Thoracic aorta (tissue), 2 donors: Measurements from ENCODE around the gene DDI2. TPM values are rescaled to one million over a fixed set of nuclear protein-coding genes. Genes with fewer than 3 reads are reported as not detected.

ENCODE experiments used
- ATAC-seq: fragments of 150-250 bp; one replicate; pipeline ENCODE4 v1.8.0; 2017; ENCODE audit warnings: low read depth; ENCODE audit not compliant: insufficient number of reproducible peaks, low FRiP score
- DNase-seq: peaks from one replicate; pipeline ENCODE4 v3.0.0-alpha.2; 2020; ENCODE audit warnings: low spot score
- H3K27ac ChIP-seq, 2 donors: fragments of 200-600 bp; sonication (generic); 1 replicate in 1 of 2; 2 replicates in 1 of 2; pipeline ENCODE4 v1.5.1; 2016; ENCODE audit warnings: mild to moderate bottlenecking in 2 of 2, moderate library complexity in 2 of 2
- H3K27me3 ChIP-seq: fragments of 200-600 bp; sonication (generic); replicated peaks from 2 replicates; pipeline ENCODE4 v1.6.0; 2016; ENCODE audit warnings: mild to moderate bottlenecking; ENCODE audit not compliant: insufficient read depth
- H3K36me3 ChIP-seq: fragments of 200-600 bp; sonication (generic); one replicate; pipeline ENCODE4 v1.5.1; 2016
- H3K4me1 ChIP-seq, 2 donors: fragments of 200-600 bp; sonication (generic); 1 replicate in 1 of 2; 2 replicates in 1 of 2; pipeline versions ENCODE4 v1.5.1 to v1.6.0; 2016; ENCODE audit warnings: low read depth in 2 of 2, mild to moderate bottlenecking in 1 of 2; ENCODE audit not compliant: control insufficient read depth in 1 of 2
- H3K4me3 ChIP-seq: fragments of 200-600 bp; sonication (generic); 2 replicates; pipeline ENCODE4 v1.5.1; 2016; ENCODE audit warnings: mild to moderate bottlenecking
- H3K9me3 ChIP-seq: fragments of 200-600 bp; sonication (generic); 2 replicates; pipeline ENCODE4 v1.5.1; 2016
- total RNA-seq, 2 donors: library from RNA; depleted of rRNA; stranded (reverse); fragments of >200 nt; gene quantifications; one replicate each; pipeline versions ENCODE4 v1.1.0 to v1.2.3, GENCODE V29; 2016
- TF ChIP-seq, protein P1 (sequence below): fragments of 200-600 bp; sonication (generic); IDR thresholded peaks from one replicate; pipeline ENCODE4 v1.5.1; 2019; ENCODE audit warnings: antibody characterized with exemption

DDI2 gene
- total RNA-seq, 2 donors from 2014 or later = 19.6 to 37.5 TPM

GRCh38 chr1:15574741-15575140, 42.5 kb upstream of the DDI2 start:
- H3K4me3 ChIP-seq = no peak overlapping the region
- H3K4me1 ChIP-seq = peaks cover 0 to 20% of the 10 kb centered on the region in 2 donors
- TF ChIP-seq, protein P1, sequence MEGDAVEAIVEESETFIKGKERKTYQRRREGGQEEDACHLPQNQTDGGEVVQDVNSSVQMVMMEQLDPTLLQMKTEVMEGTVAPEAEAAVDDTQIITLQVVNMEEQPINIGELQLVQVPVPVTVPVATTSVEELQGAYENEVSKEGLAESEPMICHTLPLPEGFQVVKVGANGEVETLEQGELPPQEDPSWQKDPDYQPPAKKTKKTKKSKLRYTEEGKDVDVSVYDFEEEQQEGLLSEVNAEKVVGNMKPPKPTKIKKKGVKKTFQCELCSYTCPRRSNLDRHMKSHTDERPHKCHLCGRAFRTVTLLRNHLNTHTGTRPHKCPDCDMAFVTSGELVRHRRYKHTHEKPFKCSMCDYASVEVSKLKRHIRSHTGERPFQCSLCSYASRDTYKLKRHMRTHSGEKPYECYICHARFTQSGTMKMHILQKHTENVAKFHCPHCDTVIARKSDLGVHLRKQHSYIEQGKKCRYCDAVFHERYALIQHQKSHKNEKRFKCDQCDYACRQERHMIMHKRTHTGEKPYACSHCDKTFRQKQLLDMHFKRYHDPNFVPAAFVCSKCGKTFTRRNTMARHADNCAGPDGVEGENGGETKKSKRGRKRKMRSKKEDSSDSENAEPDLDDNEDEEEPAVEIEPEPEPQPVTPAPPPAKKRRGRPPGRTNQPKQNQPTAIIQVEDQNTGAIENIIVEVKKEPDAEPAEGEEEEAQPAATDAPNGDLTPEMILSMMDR = no peak
- ATAC-seq = no peak
- H3K9me3 ChIP-seq = no peaks in the 10 kb centered on the region
- no peak overlapping the region for H3K27ac ChIP-seq
- no peaks in the 10 kb centered on the region for H3K27me3 ChIP-seq
- no peaks in the 10 kb centered on the region for H3K36me3 ChIP-seq
- no peak for DNase-seq

DNA sequence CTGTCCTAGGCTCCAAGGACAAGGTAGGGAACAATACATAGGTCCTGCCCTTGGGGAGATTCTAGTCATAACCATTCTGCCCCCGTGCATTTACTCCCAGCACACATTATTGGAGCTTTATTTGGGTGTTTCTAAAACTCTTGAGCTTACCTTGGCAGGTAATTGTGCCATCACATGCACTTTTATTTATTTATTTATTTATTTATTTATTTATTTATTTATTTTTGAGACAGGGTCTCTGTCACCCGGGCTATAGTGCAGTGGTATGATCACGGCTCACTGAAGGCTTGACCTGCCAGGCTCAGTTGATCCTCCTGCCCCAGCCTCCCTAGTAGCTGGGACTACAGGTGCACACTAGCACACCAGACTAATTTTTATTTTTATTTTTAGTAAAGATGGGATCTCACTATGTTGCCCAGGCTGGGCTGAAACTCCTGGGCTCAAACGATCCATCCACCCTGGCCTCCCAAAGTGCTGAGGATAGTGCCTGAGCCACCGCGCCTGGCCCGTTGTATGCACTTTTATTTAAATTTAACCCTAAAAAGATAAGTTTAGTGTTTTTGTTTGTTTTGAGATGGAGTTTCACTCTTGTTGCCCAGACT, 41.6 kb upstream of the DDI2 start:
- TF ChIP-seq, protein P1 = no peak
- no peak for ATAC-seq

GRCh38 chr1:15577691-15578090, 39.6 kb upstream of the DDI2 start:
- Histone ChIP-seq H3K27ac (no peak overlapping the region), H3K4me3 (no peak overlapping the region), H3K9me3 (no peaks in the 10 kb centered on the region), H3K36me3 (no peaks in the 10 kb centered on the region), H3K27me3 (no peaks in the 10 kb centered on the region), H3K4me1 (peaks cover 0 to 18% of the 10 kb centered on the region in 2 donors)
- TF ChIP-seq, protein P1 = no peak
- ATAC-seq (no peak), DNase-seq (no peak)

More for the DNA sequence above, 41.6 kb upstream of the DDI2 start:
- no peak overlapping the region for H3K4me3 ChIP-seq
- no peak for DNase-seq
- H3K27me3 ChIP-seq = no peaks in the 10 kb centered on the region
- no peak overlapping the region for H3K27ac ChIP-seq
- no peaks in the 10 kb centered on the region for H3K36me3 ChIP-seq
- no peaks in the 10 kb centered on the region for H3K9me3 ChIP-seq
- peaks cover 0 to 20% of the 10 kb centered on the region in 2 donors for H3K4me1 ChIP-seq

GRCh38 chr1:15578921-15579682, 38.2 kb upstream of the DDI2 start:
- DNase-seq = no peak
- H3K4me1 ChIP-seq = peaks cover 0 to 8% of the 10 kb centered on the region in 2 donors

GRCh38 chr1:15579683-15580047, 37.6 kb upstream of the DDI2 start:
- Histone ChIP-seq H3K4me1 (peaks cover 3 to 11% of the 10 kb centered on the region in 2 donors), H3K9me3 (no peaks in the 10 kb centered on the region), H3K27ac (no peak overlapping the region), H3K27me3 (no peaks in the 10 kb centered on the region), H3K36me3 (no peaks in the 10 kb centered on the region), H3K4me3 (no peak overlapping the region)
- TF ChIP-seq, protein P1 = no peak
- DNase-seq (no peak), ATAC-seq (no peak)

More at GRCh38 chr1:15578921-15579682, 38.2 kb upstream of the DDI2 start:
- H3K27me3 ChIP-seq = no peaks in the 10 kb centered on the region
- no peak for ATAC-seq
- H3K36me3 ChIP-seq = no peaks in the 10 kb centered on the region
- no peak overlapping the region for H3K4me3 ChIP-seq
- no peak overlapping the region for H3K27ac ChIP-seq
- TF ChIP-seq, protein P1 = no peak
- H3K9me3 ChIP-seq = no peaks in the 10 kb centered on the region
